A549 (cell line): ENCODE results near the gene NFASC. TPM values are rescaled to one million over a fixed set of nuclear protein-coding genes. Genes with fewer than 3 reads are reported as not detected.

Source experiments
- ATAC-seq, 2 experiments: fragments of 200-7000 bp in 1 of 2; fragments of >200 bp in 1 of 2; cut with Nextera tagmentation in 1 of 2; cut with Tn5 transposase in 1 of 2; 3 replicates each; pipeline versions ENCODE4 v1.8.0 to v1.9.1; 2018 to 2020; ENCODE audit warnings: mild to moderate bottlenecking in 1 of 2, moderate library complexity in 1 of 2
- CTCF ChIA-PET: fragments of 300-600 bp; sonication (Branson Sonifier 250); formaldehyde crosslinking; extraction: SDS; loops from one replicate; lab custom pipeline; 2021; ENCODE audit warnings: antibody characterized with exemption, inconsistent platforms; lab: Yijun Ruan, JAX
- POLR2A ChIA-PET: fragments of 350-600 bp; formaldehyde crosslinking; extraction: SDS; loops from one replicate; lab custom pipeline; 2021; ENCODE audit warnings: antibody characterized with exemption, inconsistent platforms; lab: Yijun Ruan, JAX
- DNase-seq, 2 experiments: peaks; one replicate each; pipeline versions ENCODE4 v3.0.0 to v3.0.0-alpha.2; 2011 to 2016; ENCODE audit warnings: low read depth in 1 of 2, low spot score in 1 of 2
- FAIRE-seq: peaks from 2 replicates; lab custom pipeline; 2011; peaks lifted over from hg19 to GRCh38; lab: Jason Lieb, UNC
- H3K27ac ChIP-seq, 2 experiments: fragments of >200 bp; sonication (Bioruptor Twin); formaldehyde crosslinking; 3 replicates each; pipeline ENCODE4 v1.5.1; 2016 to 2017
- H3K4me1 ChIP-seq: fragments of >200 bp; sonication (Bioruptor Twin); formaldehyde crosslinking; 3 replicates; pipeline ENCODE4 v1.6.1; 2016
- H3K4me2 ChIP-seq: fragments of >200 bp; sonication (Bioruptor Twin); formaldehyde crosslinking; 3 replicates; pipeline ENCODE4 v1.6.1; 2016
- H3K4me3 ChIP-seq: fragments of >200 bp; sonication (Bioruptor Twin); formaldehyde crosslinking; 3 replicates; pipeline ENCODE4 v1.5.1; 2016
- H3K9me3 ChIP-seq: fragments of >200 bp; sonication (Bioruptor Twin); formaldehyde crosslinking; 3 replicates; pipeline ENCODE4 v1.6.1; 2016
- BHLHE40 ChIP-seq: IDR thresholded peaks from 2 replicates; pipeline ENCODE4 v1.6.1; 2012; ENCODE audit warnings: low read depth, low read length, inconsistent platforms
- CBX2 ChIP-seq: fragments of 200-600 bp; sonication (generic); IDR thresholded peaks from 2 replicates; pipeline ENCODE4 v1.6.1; 2016; ENCODE audit warnings: low read depth, mild to moderate bottlenecking, borderline replicate concordance
- CBX8 ChIP-seq: fragments of 200-600 bp; sonication (generic); IDR thresholded peaks from 2 replicates; pipeline ENCODE4 v1.6.1; 2016
- CHD2 ChIP-seq: fragments of 150-350 bp; IDR thresholded peaks from 2 replicates; pipeline ENCODE4 v1.6.1; 2014; ENCODE audit warnings: low read length; ENCODE audit not compliant: partially characterized antibody
- CHD4 ChIP-seq: fragments of 200-600 bp; sonication (generic); IDR thresholded peaks from 2 replicates; pipeline ENCODE4 v1.6.1; 2016; ENCODE audit warnings: antibody characterized with exemption, mild to moderate bottlenecking, borderline replicate concordance
- EHF ChIP-seq: fragments of 250-450 bp; sonication (Bioruptor Pico); IDR thresholded peaks from 2 replicates; pipeline ENCODE4 v1.5.0; 2020; ENCODE audit warnings: mild to moderate bottlenecking
- EHMT2 ChIP-seq: fragments of 200-600 bp; sonication (generic); IDR thresholded peaks from 2 replicates; pipeline ENCODE4 v1.6.1; 2016; ENCODE audit warnings: antibody characterized with exemption, low read depth, mild to moderate bottlenecking, moderate library complexity
- EP300 ChIP-seq, 2 experiments: fragments of >200 bp; sonication (Bioruptor Twin); formaldehyde crosslinking; IDR thresholded peaks; 2 replicates in 1 of 2; 3 replicates in 1 of 2; pipeline ENCODE4 v1.6.1; 2016 to 2017
- ESRRA ChIP-seq: fragments of 150-350 bp; IDR thresholded peaks from 2 replicates; pipeline ENCODE4 v1.6.1; 2014; ENCODE audit warnings: mild to moderate bottlenecking, low read length, borderline replicate concordance
- HOXB5 ChIP-seq: fragments of 250-450 bp; sonication (Bioruptor Pico); IDR thresholded peaks from 2 replicates; pipeline ENCODE4 v1.5.0; 2020; ENCODE audit warnings: mild to moderate bottlenecking, moderate library complexity
- JUNB ChIP-seq: fragments of >200 bp; sonication (Bioruptor Twin); formaldehyde crosslinking; IDR thresholded peaks from 2 replicates; pipeline ENCODE4 v1.6.1; 2016
- MAFK ChIP-seq: fragments of 450-650 bp; IDR thresholded peaks from 2 replicates; pipeline ENCODE4 v1.6.1; 2014; ENCODE audit not compliant: partially characterized antibody
- NR3C1 ChIP-seq: fragments of >200 bp; sonication (Bioruptor Twin); formaldehyde crosslinking; IDR thresholded peaks from 3 replicates; pipeline ENCODE4 v1.6.1; 2017
- PHF8 ChIP-seq: fragments of 200-600 bp; sonication (generic); IDR thresholded peaks from 2 replicates; pipeline ENCODE4 v1.6.1; 2016; ENCODE audit warnings: low read depth, mild to moderate bottlenecking, antibody characterized with exemption, moderate library complexity, borderline replicate concordance
- POLR2A ChIP-seq: IDR thresholded peaks from 2 replicates; pipeline ENCODE4 v1.6.1; 2012; ENCODE audit warnings: mild to moderate bottlenecking, low read length
- RAD21 ChIP-seq, 2 experiments: fragments of >200 bp in 1 of 2; sonication (Bioruptor Twin) in 1 of 2; formaldehyde crosslinking in 1 of 2; IDR thresholded peaks in 1 of 2; conservative IDR thresholded peaks in 1 of 2; 2 replicates in 1 of 2; 3 replicates in 1 of 2; pipeline ENCODE4 v1.6.1; 2012 to 2018; ENCODE audit warnings: inconsistent platforms in 1 of 2
- RARB ChIP-seq: fragments of 250-450 bp; sonication (Bioruptor Pico); IDR thresholded peaks from 2 replicates; pipeline ENCODE4 v1.8.0; 2021; ENCODE audit warnings: mild to moderate bottlenecking, moderate library complexity
- RFX5 ChIP-seq: fragments of 450-650 bp; IDR thresholded peaks from 2 replicates; pipeline ENCODE4 v1.7.1; 2014; ENCODE audit warnings: antibody characterized with exemption, mild to moderate bottlenecking, moderate library complexity
- SMC3 ChIP-seq: fragments of >200 bp; sonication (Bioruptor Twin); formaldehyde crosslinking; IDR thresholded peaks from 3 replicates; pipeline ENCODE4 v1.6.1; 2018; ENCODE audit warnings: inconsistent platforms
- TFCP2L1 ChIP-seq: fragments of 250-450 bp; sonication (Bioruptor Pico); IDR thresholded peaks from 2 replicates; pipeline ENCODE4 v1.5.0; 2021; ENCODE audit warnings: mild to moderate bottlenecking
- ZFP36 ChIP-seq: fragments of 450-650 bp; IDR thresholded peaks from 2 replicates; pipeline ENCODE4 v1.6.1; 2014; ENCODE audit warnings: borderline replicate concordance; ENCODE audit not compliant: partially characterized antibody
- ZNF302 ChIP-seq: fragments of 250-450 bp; sonication (Bioruptor Pico); IDR thresholded peaks from 2 replicates; pipeline ENCODE4 v1.9.0; 2021; ENCODE audit warnings: inconsistent platforms, mild to moderate bottlenecking, moderate library complexity
- WGBS: methylation state at CpG from one replicate; pipeline ENCODE4 v1.1.6; 2017; ENCODE audit errors: missing lambda C conversion rate; 5-methylcytosine and 5-hydroxymethylcytosine counted together
- polyA plus RNA-seq, 4 experiments: library from polyadenylated mRNA; depleted of rRNA in 3 of 4; stranded (reverse); fragments of >200 nt; fragmentation: RNase III in 1 of 4; extraction: RNeasy Plus Mini Kit Qiagen cat#74134 plus additional on column Dnase treatment in 1 of 4; gene quantifications; 2 replicates in 3 of 4; 3 replicates in 1 of 4; pipeline ENCODE4 v1.2.3, GENCODE V29; 2011 to 2017
- TF ChIP-seq, protein P1 (sequence below): fragments of 250-450 bp; sonication (Bioruptor Pico); IDR thresholded peaks from 2 replicates; pipeline ENCODE4 v1.5.0; 2020; ENCODE audit warnings: low read depth, mild to moderate bottlenecking, moderate library complexity
- TF ChIP-seq, protein P2 (sequence below): fragments of 200-600 bp; sonication (generic); IDR thresholded peaks from 2 replicates; pipeline ENCODE4 v1.6.1; 2016; ENCODE audit warnings: antibody characterized with exemption, mild to moderate bottlenecking, moderate library complexity
- TF ChIP-seq, protein P3 (sequence below): fragments of >200 bp; sonication (Bioruptor Twin); formaldehyde crosslinking; IDR thresholded peaks from 2 replicates; pipeline ENCODE4 v1.6.1; 2016
- TF ChIP-seq, protein P4 (sequence below): fragments of >200 bp; sonication (Bioruptor Twin); formaldehyde crosslinking; IDR thresholded peaks from 3 replicates; pipeline ENCODE4 v1.5.1; 2016
- TF ChIP-seq, protein P5 (sequence below): IDR thresholded peaks from 2 replicates; pipeline ENCODE4 v1.6.1; 2012
- TF ChIP-seq, protein P6 (sequence below): IDR thresholded peaks from 2 replicates; pipeline ENCODE4 v1.6.1; 2012

NFASC gene
- polyA plus RNA-seq, 2 of the 4 experiments (the other 2 are of a cell fraction): 0.27 to 0.39 TPM

DNA sequence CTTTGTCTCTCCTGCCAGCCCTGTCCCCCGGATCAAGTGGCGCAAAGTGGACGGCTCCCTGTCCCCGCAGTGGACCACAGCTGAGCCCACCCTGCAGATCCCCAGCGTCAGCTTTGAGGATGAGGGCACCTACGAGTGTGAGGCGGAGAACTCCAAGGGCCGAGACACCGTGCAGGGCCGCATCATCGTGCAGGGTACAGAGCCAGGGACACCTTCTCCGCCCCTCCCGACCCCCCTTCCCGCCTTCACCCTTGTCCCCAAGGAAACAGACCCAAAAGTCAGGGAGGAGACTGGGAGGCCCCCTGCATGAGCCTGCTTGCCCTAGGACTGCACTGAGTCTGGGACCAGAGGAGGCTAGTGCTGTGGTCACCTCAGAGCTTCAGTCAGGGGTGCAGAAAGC, 190.6 kb downstream of the NFASC start:
- FAIRE-seq: no peak
- no peak for TF ChIP-seq CHD4
- TF ChIP-seq RFX5: no peak
- TF ChIP-seq, protein P1, sequence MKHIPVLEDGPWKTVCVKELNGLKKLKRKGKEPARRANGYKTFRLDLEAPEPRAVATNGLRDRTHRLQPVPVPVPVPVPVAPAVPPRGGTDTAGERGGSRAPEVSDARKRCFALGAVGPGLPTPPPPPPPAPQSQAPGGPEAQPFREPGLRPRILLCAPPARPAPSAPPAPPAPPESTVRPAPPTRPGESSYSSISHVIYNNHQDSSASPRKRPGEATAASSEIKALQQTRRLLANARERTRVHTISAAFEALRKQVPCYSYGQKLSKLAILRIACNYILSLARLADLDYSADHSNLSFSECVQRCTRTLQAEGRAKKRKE (CRISPR knock-in tag): no peak
- no peak for TF ChIP-seq ZNF302
- no peak for TF ChIP-seq HOXB5 (CRISPR knock-in tag)
- no peak for TF ChIP-seq BHLHE40
- no peak for TF ChIP-seq EHF (CRISPR knock-in tag)
- TF ChIP-seq MAFK: no peak
- TF ChIP-seq POLR2A: no peak
- TF ChIP-seq, protein P2, sequence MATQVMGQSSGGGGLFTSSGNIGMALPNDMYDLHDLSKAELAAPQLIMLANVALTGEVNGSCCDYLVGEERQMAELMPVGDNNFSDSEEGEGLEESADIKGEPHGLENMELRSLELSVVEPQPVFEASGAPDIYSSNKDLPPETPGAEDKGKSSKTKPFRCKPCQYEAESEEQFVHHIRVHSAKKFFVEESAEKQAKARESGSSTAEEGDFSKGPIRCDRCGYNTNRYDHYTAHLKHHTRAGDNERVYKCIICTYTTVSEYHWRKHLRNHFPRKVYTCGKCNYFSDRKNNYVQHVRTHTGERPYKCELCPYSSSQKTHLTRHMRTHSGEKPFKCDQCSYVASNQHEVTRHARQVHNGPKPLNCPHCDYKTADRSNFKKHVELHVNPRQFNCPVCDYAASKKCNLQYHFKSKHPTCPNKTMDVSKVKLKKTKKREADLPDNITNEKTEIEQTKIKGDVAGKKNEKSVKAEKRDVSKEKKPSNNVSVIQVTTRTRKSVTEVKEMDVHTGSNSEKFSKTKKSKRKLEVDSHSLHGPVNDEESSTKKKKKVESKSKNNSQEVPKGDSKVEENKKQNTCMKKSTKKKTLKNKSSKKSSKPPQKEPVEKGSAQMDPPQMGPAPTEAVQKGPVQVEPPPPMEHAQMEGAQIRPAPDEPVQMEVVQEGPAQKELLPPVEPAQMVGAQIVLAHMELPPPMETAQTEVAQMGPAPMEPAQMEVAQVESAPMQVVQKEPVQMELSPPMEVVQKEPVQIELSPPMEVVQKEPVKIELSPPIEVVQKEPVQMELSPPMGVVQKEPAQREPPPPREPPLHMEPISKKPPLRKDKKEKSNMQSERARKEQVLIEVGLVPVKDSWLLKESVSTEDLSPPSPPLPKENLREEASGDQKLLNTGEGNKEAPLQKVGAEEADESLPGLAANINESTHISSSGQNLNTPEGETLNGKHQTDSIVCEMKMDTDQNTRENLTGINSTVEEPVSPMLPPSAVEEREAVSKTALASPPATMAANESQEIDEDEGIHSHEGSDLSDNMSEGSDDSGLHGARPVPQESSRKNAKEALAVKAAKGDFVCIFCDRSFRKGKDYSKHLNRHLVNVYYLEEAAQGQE: no peak
- TF ChIP-seq NR3C1: no peak
- no peak for TF ChIP-seq ESRRA
- no peak for TF ChIP-seq EHMT2
- no peaks in the 10 kb centered on the region for H3K9me3 ChIP-seq
- CTCF ChIA-PET: interaction anchor here (0.6 to 6.0 kb wide), 72 partner anchors 9 to 504 kb away, joined by 3 to 152 read pairs (median 4); partner anchors contain the start of genes CNTN2 and TMEM81
- ATAC-seq: peak; percentile 14 to 59; a peak in 3 of 6 replicates
- H3K4me2 ChIP-seq: no peak overlapping the region
- no peak overlapping the region for H3K4me3 ChIP-seq
- WGBS: 68% methylated on average over 11 of the region's 14 CpGs
- no peak overlapping the region for H3K27ac ChIP-seq
- H3K4me1 ChIP-seq: no peaks in the 10 kb centered on the region
- POLR2A ChIA-PET: no interaction called here
- no peak for DNase-seq

DNA sequence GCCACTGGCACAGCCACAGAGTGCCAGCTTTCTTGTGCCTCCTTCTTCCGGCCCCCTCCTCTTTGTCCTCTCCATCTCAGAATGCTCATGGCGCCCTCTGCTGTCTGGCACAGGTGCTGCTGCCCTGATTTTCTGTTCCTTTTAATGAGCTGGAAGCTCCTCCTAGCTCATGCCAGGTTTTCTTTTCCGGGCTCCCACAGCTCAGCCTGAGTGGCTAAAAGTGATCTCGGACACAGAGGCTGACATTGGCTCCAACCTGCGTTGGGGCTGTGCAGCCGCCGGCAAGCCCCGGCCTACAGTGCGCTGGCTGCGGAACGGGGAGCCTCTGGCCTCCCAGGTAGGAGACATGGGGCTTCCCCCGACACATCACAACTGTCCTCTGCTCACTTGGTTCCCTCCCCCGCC, 191.0 kb downstream of the NFASC start:
- CTCF ChIA-PET: interaction anchor here (0.6 to 6.0 kb wide), 78 partner anchors 9 to 504 kb away, joined by 3 to 152 read pairs (median 4); partner anchors contain the start of genes CNTN2, TMCC2 and TMEM81
- 42% methylated on average over 13 of the region's 13 CpGs for WGBS
- ATAC-seq: peak; percentile 53 to 86; a peak in 4 of 6 replicates
- Histone ChIP-seq H3K4me2 (no peak overlapping the region), H3K27ac (no peak overlapping the region), H3K4me3 (no peak overlapping the region), H3K9me3 (no peaks in the 10 kb centered on the region), H3K4me1 (no peaks in the 10 kb centered on the region)
- POLR2A ChIA-PET: interaction anchor here (0.8 kb wide), 1 partner anchor 17 kb away, joined by 3 read pairs; no protein-coding TSS in a partner anchor
- no peak for FAIRE-seq
- peak; percentile 62 to 78 for DNase-seq
- TF ChIP-seq PHF8 (no peak), RAD21 (conservative IDR thresholded peaks at IDR 0.05 in 1 of 2, IDR thresholded peaks at IDR 0.05 in 1 of 2) (peak; percentile 80 to 89), CBX2 (no peak), CHD4 (no peak), RARB (CRISPR knock-in tag) (no peak), EP300 (IDR thresholded peaks at IDR 0.05) (no peak), TFCP2L1 (CRISPR knock-in tag) (no peak), CHD2 (no peak), ZFP36 (no peak), JUNB (no peak), MAFK (no peak), SMC3 (peak; percentile 91), CBX8 (no peak), EHMT2 (no peak)
- TF ChIP-seq, protein P3, sequence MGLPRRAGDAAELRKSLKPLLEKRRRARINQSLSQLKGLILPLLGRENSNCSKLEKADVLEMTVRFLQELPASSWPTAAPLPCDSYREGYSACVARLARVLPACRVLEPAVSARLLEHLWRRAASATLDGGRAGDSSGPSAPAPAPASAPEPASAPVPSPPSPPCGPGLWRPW: no peak
- TF ChIP-seq, protein P4, sequence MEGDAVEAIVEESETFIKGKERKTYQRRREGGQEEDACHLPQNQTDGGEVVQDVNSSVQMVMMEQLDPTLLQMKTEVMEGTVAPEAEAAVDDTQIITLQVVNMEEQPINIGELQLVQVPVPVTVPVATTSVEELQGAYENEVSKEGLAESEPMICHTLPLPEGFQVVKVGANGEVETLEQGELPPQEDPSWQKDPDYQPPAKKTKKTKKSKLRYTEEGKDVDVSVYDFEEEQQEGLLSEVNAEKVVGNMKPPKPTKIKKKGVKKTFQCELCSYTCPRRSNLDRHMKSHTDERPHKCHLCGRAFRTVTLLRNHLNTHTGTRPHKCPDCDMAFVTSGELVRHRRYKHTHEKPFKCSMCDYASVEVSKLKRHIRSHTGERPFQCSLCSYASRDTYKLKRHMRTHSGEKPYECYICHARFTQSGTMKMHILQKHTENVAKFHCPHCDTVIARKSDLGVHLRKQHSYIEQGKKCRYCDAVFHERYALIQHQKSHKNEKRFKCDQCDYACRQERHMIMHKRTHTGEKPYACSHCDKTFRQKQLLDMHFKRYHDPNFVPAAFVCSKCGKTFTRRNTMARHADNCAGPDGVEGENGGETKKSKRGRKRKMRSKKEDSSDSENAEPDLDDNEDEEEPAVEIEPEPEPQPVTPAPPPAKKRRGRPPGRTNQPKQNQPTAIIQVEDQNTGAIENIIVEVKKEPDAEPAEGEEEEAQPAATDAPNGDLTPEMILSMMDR: peak; percentile 88
- TF ChIP-seq, protein P5, sequence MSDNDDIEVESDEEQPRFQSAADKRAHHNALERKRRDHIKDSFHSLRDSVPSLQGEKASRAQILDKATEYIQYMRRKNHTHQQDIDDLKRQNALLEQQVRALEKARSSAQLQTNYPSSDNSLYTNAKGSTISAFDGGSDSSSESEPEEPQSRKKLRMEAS: no peak
- TF ChIP-seq, protein P6, sequence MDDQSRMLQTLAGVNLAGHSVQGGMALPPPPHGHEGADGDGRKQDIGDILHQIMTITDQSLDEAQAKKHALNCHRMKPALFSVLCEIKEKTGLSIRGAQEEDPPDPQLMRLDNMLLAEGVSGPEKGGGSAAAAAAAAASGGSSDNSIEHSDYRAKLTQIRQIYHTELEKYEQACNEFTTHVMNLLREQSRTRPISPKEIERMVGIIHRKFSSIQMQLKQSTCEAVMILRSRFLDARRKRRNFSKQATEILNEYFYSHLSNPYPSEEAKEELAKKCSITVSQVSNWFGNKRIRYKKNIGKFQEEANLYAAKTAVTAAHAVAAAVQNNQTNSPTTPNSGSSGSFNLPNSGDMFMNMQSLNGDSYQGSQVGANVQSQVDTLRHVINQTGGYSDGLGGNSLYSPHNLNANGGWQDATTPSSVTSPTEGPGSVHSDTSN: no peak
- TF ChIP-seq, protein P1 (CRISPR knock-in tag): no peak
